GM19025 (cell line): ENCODE results near the gene SLC22A16.
"Not testable (repeated sequence)": the region's sequence is repeated elsewhere in the genome, so short reads cannot be mapped to it uniquely, and the experiment has no call there.

Experiments
- ATAC-seq: cut with Tn5 transposase; IDR thresholded peaks from one replicate; pipeline ENCODE4 v1.9.1; 2021; ENCODE audit warnings: mild to moderate bottlenecking, low read depth, moderate library complexity; ENCODE audit not compliant: unreplicated experiment

SLC22A16 gene, protein sequence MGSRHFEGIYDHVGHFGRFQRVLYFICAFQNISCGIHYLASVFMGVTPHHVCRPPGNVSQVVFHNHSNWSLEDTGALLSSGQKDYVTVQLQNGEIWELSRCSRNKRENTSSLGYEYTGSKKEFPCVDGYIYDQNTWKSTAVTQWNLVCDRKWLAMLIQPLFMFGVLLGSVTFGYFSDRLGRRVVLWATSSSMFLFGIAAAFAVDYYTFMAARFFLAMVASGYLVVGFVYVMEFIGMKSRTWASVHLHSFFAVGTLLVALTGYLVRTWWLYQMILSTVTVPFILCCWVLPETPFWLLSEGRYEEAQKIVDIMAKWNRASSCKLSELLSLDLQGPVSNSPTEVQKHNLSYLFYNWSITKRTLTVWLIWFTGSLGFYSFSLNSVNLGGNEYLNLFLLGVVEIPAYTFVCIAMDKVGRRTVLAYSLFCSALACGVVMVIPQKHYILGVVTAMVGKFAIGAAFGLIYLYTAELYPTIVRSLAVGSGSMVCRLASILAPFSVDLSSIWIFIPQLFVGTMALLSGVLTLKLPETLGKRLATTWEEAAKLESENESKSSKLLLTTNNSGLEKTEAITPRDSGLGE

DNA sequence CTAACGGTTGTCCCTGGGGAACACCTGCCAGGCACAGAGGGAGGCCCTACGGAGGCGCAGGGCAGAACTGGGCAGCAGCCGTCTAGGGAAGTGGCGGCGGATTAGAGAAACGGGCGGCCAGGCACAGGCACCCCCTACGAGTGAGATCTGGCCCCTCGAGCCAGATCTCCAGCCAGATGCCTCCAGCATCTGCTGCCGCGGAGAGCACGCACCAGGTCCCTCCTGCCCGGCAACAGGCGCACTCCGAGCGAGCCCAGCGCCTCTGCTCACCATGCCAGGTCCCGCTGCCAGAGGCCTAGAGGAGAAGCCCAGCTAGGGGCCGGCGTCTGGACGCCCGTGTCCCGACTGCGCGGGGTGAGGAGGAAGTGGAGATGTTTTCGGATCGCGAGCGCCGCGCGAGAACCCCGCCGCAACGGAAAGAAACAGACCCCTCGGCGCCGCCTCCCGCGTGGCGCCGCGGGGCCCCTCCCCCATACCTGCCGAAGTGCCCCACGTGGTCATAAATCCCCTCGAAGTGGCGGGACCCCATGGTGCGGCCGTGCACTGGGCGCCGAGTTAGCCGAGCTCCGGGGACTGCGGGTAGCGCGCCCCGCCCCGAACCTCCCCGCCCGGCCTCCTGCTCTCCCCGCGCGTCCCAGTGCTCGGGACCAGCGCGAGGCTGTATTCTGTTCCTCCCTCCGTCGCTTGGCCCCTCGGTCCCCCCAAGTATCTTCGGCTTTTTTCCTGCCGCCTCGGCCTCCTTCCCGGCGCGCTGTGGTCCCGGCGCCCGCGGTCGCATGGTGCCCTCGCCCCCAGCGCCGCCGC, at the start of gene SLC22A16:
Gene SLC22A16, minus strand, starts transcription at position 568 of the 804 bp plus-strand sequence. Its CDS starts 39 bp downstream, at position 529.
- no peak for ATAC-seq

DNA sequence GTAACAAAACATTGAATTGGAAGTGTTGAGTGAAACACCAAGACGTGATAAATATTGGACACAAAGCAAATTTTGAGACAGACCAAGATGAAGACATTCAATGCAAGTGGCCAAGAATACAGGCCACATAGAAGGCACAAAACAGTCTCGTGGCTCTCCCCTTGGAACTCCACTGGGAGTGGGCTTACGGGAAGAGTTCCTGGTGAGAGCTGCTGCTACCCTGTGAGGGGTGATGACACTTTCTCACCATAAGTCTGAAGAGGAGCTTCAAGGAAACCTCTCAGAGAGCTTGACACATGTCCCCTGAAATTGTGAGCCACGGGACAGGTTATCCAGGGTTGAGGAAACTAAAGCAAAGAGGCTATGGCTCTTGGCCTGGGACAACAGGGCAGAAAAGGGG, 48.6 kb upstream of the SLC22A16 start:
- ATAC-seq, result no peak

- no peak for ATAC-seq
Observed at GRCh38 chr6:110524305-110524704, 47.9 kb upstream of the SLC22A16 start.

DNA sequence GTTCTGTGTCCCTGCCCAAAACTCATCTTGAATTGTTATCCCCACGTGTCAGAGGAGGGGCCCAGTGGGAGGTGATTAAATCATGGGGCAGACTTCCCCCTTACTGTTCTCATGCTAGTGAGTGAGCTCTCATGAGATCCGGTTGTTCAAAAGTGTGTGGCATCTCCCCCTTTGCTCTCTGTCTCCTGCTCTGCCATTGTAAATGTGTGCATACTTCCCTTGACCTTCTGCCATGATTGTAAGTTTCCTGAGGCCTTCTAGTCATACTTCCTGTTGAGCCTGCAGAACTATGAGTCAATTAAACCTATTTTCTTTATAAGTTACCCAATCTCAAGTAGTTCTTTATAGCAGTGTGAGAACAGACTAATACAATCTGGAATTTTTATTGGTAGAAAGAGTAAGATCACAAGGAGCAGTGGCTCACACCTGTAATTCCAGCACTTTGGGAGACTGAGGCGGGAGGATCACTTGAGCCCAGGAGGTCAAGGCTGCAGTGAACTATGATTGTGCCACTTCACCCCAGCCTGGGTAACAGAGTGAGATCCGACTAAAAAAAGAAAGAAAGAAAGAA, 47.1 kb upstream of the SLC22A16 start:
- ATAC-seq, result no peak

- ATAC-seq, result no peak
Observed at GRCh38 chr6:110522427-110522826, 46.0 kb upstream of the SLC22A16 start.

GRCh38 chr6:110520992-110521543, 44.7 kb upstream of the SLC22A16 start:
- ATAC-seq, result no peak

DNA sequence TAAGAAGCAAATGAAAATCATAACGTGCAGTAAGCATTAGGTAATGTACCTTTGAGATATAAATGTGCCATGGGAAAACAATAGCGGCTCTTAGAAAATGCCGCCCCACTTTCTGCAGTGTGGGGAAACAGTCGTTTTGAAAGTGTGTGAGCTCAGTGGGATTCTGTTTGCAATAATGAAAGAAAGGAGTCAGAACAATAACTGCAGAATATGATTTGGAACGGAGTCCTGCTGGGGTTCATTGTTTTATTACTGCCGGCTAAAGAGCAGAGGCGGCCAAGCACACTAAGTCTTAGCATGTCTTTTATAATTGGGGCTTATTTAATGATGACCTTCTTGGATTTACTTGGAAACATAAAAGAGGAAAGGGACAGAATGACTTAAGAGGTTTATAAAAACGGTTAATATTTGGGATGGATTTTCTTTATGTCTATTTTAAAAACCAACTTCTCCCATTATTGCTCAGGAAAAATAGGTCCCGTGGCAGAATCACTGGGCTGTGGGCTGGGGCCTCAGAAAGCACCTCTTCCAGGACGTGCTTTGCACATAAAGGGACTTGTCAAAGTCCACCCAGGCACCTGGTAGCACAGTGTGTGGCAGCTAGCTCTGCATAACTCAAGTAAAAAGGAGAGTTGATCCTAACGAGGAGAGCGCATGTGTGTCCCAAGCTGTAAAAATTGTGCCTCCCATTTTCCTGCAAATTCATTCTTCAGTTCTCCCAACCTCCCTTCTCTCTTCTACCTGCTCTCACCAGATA, 44.0 kb upstream of the SLC22A16 start:
- ATAC-seq, result no peak

DNA sequence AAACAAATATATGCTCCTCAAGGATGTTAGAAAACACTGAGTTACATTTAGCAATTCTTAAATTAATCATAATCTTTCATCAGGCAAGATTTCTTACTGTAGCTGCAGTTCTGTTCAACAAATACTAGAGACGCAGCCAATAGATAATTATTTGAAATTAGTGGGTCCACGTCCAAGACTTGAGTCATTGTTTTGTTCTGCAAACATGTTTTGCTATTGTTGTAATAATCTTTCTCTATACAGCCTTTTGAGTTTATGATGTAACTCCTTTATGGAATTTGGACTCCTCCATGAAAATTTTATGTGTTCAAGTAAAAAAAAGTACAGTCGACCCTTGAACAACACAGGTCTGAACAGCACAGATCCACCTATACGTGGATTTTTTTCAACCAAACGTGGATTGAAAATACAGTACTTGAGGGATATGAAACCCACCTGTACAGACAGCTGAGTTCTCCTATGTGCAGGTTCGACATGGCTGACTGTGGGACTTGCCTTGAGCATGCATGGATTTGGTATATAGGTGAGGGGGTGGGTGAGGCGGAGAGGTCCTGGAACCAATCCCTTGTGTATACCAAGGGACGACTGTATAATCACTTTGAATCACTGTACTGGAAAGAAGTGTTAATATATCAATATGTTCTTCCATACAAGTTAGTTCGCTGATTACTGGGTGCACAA, 41.3 kb upstream of the SLC22A16 start:
- no peak for ATAC-seq

- ATAC-seq, result no peak
Observed at GRCh38 chr6:110517034-110517433, 40.6 kb upstream of the SLC22A16 start.

- no peak for ATAC-seq
Observed at GRCh38 chr6:110514818-110515217, 38.4 kb upstream of the SLC22A16 start.

- no peak for ATAC-seq
Observed at GRCh38 chr6:110512991-110513390, 36.6 kb upstream of the SLC22A16 start.

DNA sequence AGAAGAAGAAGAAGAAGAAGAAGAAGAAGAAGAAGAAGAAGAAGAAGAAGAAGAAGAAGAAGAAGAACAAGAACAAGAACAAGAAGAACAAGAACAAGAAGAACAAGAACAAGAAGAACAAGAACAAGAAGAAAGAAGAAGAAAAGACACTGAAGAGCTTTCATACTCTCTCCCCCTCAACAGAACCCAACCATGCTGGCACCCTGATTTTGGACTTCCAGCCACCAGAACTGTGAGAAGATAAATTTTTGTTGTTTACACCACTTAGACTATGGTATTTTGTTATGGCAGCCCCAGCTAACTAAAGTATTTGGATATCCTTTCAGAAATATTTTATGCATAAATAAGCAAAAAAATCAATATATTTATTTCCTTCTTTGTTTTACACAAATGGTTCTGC, 36.1 kb upstream of the SLC22A16 start:
- ATAC-seq, result not testable (repeated sequence)

DNA sequence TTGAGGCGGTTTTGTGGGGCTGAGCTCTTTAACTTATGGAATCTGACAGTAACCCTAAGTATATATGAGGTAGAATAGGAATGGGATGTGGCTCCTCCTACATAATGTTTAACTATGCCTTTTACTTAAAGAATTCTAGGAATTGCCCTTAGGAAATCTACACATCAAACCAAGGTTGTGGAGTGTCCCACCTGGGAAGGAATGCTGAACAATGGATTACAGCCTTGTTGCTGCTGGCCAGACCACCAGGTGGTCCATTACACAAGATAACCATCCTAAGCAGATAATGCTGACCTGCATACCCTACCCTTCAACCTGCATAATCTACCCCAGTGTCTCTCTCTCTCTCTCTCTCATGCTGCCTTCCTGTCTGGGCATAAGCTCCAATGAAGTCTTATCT, 35.0 kb upstream of the SLC22A16 start:
- no peak for ATAC-seq

DNA sequence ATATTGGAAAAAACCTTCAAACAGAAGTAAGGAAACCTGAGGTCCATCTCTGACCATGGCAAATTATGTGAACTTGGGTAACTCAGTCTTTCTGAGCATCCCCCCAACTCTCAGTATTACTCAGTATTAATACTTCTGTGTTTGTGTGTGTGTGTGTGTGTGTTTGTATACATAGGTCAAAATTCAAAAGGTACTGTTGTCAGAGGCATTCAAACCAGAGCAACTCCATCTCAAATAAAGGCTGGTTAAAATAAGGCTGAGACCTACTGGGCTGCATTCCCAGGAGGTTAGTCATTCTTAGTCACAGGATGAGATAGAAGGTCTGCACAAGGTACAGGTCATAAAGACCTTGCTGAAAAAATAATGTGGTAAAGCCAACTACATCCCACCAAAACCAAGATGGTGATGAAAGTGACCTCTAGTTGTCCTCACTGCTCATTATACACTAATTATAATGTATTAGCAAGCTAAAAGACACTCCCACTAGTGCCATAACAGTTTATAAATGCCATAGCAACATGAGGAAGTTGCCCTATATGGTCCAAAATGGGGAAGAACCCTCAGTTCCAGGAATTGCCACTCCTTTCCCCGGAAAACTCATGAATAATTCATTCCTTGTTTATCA, 33.3 kb upstream of the SLC22A16 start:
- no peak for ATAC-seq

GRCh38 chr6:110504891-110505290, 28.5 kb upstream of the SLC22A16 start:
- ATAC-seq, result not testable (repeated sequence)

DNA sequence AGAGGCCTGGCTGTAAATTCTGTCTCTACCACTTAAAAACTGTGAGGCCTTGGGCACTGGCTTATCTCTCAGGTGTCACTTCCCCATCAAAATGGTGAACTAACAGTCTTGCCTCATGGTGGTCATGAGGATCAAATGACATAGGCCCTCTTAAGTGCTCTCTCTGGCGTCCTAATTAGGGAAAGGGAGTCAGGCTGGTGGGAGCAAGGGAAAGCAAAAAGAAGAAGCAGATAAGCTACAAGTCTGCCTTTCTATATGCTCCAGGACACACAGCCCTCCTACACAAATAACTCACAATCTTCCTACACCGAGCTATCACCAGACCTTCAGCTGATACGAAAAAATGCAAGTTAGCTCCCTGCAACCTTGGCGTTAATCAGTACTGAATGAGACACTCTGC, 19.5 kb upstream of the SLC22A16 start:
- no peak for ATAC-seq

DNA sequence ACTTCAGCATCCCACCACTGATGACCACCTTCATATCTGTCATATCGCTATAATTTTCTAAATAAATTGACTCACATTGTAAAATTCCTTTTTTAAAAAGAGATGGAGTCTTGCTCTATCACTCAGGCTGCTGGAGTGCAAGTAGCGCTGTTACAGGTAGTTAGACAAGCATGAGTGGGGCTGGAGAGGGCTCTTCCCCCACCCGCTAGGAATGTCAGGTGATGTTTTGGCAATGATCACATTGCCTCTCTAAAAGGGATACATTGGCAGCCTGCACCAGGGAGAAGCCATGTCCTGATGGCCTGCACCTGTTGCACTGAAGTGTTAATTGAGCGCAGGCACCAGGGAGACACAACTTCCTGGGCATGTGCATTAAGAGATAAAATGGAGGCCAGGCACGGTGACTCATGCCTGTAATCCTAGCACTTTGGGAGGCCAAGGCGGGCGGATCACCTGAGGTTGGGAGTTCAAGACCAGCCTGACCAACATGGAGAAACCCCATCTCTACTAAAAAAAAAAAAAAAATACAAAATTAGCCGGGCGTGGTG, 16.9 kb upstream of the SLC22A16 start:
- no peak for ATAC-seq

DNA sequence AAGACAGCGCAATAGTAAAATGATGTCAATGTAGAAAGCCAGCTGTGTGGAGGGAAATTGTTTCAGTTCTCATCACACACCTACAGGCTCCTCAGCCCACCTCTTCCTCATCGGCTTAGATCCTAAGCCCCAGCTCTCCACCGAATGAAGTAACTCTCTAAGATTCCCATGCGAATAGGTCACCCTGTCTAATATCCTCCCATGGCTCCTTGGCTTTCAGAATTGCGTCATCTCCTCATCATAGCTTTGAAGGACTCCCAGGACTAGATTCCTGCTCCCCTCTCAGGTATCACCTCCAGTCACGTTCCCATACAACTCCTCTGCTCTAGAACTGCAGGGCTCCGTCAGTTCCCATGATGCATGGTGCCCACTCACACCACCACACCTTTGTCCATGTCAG, 16.2 kb upstream of the SLC22A16 start:
- no peak for ATAC-seq
